Inflammatory macrophage treated with lipopolysaccharide for 4 hours (primary cell): ENCODE results near the gene TBCD.

Experiments used
- DNase-seq: peaks from one replicate; pipeline ENCODE4 v3.0.0-alpha.2; 2020

Gene TBCD

DNA sequence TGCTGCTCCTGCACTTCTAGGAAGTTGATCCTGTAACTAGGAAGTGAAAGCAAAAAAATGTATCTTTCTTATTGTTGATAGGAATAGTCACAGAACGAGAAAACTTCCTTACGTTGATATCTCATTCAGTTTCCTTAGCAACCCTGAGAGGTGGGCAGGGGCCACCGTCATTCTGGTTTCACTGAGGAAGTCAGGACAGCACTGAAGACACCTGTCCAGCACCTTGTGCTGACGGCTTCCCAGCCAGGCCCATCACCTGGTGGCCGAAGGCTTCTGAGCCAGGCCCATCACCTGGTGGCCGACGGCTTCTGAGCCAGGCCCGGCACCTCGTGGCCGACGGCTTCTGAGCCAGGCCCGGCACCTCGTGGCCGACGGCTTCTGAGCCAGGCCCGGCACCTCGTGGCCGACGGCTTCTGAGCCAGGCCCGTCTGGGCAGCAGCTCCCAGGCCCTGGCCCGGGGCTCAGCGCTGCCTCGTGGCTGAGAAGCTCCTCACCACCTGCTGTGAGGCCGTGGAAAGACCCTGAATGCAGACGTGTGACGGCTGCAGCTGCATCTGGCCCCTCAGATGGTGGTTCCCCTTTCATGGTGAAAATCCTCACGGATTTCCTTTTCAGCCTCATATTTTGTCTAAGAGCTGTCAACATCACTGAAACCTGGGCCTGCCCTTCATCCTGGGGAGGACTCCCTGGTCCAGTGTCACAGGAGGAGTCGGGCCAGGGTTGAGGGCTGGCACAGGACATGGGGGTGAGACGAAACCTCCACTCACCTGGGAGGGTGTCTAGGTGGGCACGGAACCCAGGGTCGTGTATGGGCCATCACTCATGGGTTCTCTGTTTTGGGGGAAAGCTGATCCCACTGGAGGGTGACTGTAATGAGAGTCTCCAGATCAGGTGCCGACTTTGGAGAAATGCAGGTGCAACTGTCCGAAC is 121.0 kb downstream of the TBCD start:
- peak; percentile 23 for DNase-seq

DNA sequence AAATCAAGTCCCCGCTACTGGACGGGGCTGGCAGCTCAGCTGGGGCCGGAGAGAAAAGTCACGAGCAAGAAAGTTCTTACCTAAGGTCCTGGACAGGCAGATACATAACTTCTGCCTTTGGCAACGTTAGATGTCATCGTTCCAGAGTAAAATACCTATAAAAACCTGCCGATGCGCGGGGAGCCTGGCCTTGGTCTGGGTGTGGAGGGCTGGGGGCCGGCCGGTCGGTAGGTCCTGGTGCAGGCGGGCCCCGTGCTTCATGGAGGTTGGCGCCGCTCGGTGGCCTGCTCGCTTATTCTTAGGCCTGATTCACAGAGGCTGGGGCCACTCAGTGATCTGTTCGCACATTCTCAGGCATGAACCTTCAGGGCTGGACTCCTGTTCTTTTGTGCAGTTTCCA is 121.7 kb downstream of the TBCD start:
- no peak for DNase-seq

DNA sequence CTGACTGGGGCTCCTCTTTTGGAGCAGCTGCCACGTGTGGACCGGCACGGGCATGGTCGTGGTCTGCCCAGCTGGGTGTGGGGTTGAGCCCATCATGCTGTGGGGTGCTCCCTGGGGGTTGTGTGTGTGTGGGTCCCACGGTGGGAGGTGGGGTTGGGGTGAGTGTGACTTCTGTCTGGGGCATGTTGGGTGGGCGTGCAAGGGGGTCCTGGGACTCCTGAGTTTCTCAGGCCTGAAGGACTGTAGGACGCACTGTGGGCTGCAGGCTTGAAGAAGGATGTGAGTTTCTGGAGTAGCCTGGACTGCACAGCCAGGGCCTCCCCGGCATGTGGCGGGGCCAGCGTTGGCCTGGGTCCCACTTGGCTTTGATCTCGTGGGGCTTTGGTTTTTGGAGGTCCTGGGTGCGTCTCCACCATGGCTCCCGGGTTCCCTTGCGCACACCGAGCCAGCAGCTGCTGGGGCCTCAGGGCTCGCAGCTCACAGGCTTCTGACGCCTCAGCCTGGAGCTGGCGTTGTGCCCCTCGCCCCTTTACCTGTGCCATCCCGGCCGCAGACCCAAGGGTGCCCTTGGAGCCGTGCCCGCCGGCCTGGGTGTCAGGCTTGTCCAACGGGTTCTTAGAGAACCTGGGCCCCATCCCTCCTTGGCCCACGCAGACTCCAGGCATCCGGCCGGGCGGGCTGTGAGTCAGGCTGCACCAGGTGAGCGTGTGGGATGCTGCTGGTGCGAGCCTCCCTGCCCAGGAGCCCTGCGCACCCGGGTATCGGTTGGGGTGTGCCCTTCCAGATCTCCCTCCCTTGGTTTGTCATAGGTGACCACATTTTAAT is 122.4 kb downstream of the TBCD start:
- no peak for DNase-seq

DNA sequence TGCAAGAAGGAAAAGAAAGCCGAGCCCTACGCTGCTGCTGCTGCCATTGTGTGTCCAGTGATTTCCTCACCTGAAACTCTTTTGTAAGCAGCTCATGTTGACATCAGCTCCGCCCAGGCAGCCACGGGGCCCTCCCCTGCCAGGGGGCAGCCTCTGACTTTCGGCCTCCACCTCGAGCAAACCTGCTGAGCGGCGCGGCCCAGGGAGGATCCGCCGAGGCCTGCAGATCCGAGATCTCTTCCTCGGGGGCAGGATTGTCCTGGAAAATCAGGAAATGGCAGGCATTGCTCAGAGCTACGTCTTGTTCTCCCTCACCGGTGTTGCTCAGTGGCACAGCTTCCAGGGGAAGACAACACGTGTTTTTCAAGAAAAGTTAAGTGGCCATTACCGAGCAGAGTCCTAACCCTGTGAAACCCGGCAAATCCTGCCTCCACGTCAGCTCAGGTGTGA is 123.6 kb downstream of the TBCD start:
- DNase-seq, result no peak

DNA sequence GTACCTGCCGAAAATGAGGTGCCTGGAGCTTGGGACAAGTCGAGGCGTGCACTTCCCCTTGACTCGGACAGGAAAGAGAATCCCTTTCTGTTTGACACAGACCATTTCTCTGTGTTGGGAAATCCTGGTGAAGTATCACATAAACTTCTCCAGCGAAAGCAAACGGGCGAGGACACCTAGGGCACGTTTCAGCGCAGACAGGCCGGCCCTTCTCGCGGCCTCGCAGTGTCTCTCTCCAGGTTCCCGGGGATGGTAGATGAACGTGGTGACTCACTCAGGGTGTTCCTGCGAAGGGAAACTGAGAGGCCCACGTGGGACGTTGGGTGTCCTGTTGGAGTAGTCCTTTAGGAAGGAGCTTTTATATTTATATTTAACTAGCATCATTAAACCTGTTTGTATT is 124.3 kb downstream of the TBCD start:
- DNase-seq, result peak; percentile 51

DNA sequence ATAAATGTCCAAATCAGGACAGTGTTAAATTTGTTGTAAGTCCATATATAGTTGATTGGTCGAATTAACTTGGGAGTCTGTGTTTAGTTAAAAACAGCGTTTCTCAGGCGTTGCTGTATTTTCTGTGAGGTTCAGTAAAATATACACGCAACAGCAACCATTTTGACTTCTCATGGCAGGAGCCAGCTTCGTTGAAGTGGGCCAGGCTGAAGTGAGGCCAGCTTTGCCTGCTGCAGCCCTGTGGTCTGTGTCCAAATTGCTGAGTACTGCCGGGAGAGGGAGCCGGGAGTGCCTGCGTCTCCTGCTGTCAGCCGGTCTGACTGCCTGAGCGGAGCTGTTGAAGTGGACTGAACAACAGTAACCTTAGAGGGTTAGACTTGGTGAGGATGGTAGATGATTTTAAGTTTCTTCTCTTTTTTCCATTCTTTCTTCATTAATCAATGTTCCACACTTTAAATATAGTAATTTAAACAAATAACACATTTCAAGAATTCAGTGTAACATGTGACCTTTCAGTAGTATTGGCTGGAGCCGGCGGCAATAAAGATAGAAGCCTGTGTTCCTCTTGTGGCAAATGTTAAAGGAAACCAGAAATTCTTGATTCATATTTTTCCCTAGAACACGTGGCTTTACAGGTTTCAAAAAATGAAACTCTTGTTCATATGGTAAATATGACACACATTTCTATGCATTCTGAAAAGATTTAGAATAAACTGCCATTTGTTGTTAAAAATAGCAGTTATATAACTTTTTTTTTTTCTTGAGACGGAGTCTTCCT is 124.9 kb downstream of the TBCD start:
- peak; percentile 37 for DNase-seq

DNA sequence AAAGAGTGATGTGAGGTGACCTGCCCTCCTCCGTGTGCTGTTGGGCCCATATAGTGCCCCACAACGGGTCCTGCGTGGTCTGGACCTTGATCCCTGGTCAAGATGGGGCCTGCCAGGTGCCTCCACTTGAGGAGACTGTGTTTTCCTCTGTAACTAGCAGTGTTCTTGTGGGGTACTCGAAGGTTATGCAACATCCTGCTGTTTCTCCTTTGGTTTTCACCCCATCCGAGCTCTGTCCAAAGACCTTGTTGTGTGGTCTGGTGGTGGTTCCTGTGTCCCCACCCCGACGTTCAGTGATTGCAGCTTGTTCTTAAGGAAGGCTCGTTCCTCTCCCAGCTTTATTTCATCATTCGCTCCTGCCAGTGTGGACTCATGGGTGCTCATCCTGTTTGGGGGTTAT is 126.7 kb downstream of the TBCD start:
- peak; percentile 29 for DNase-seq

DNA sequence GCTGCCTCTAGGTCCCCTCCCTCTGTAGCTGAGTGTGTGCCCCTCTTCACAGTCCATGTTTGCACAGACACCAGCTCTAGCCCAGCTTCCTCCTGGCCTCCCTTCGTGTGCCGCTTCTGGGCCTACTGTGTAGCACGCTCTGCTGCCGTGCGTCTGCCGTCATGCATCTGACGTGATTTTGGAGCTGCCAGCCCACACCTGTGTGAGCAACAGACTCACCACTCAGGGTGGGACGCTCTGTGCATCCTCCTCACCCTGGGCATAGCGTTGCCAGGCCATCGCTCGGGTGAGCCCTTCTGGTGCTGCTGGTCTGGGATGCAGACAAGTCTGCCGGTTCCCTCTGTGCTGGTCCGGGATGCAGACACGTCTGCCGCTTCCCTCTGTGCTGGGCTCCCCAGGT is 127.4 kb downstream of the TBCD start:
- no peak for DNase-seq

DNA sequence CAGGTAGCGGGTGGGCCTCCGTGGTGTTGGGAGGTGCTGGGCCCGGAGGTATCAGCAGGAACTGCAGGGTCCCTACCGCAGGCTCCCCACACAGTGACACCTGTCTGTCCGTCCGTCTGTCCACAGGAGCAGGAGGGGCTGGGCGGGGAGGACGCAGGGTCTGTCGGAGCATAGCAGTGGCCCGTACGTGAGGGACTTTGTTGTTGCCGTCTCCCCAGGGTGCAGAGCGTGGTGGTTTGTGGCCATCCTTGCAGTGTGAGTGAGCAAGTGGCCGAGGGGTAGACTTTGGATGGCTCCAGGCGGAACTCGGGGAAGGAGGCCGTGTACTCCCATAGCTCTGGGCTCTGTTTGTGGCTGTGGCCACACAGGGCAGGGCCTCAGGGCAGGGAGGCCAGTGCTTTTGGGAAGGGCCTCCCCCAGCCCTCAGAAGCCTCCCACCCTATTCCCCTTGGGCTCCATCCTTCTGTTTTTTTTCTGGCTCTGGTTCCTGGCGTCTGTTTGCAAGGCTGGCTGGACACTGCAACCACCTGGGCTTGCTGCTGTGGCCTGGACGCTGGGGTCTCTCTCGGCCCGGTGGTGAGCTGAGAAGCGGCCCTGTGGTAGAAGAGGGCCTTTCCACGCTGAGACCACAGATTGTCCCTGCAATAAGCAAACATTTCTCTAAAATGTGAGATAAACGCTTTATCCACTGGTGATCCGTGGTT is 128.9 kb downstream of the TBCD start:
- no peak for DNase-seq

DNA sequence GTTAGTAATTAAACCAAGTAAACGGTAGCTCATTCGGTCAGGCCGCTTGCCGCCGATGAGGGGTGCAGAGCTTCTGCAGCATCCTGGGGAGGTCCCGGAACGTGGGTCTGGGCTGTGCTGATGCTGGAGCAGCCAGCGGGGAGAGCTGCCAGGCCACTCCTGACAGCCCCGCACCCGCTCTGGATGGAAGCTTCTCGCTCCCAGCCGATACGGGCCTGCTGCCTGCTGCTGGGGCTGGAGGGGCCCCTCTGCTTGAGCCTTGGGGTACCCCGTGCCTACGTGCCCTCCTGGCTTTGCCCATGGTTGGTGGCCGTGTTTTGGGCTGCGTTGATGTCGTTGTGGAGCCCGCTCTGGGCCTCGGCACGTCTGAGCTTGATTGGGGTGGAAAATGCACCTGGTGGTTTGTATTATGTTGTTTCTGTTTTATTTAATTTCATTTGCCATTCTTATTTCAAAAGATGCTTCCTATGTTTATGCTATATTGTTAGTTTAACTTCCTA is 129.5 kb downstream of the TBCD start:
- DNase-seq, result no peak

DNA sequence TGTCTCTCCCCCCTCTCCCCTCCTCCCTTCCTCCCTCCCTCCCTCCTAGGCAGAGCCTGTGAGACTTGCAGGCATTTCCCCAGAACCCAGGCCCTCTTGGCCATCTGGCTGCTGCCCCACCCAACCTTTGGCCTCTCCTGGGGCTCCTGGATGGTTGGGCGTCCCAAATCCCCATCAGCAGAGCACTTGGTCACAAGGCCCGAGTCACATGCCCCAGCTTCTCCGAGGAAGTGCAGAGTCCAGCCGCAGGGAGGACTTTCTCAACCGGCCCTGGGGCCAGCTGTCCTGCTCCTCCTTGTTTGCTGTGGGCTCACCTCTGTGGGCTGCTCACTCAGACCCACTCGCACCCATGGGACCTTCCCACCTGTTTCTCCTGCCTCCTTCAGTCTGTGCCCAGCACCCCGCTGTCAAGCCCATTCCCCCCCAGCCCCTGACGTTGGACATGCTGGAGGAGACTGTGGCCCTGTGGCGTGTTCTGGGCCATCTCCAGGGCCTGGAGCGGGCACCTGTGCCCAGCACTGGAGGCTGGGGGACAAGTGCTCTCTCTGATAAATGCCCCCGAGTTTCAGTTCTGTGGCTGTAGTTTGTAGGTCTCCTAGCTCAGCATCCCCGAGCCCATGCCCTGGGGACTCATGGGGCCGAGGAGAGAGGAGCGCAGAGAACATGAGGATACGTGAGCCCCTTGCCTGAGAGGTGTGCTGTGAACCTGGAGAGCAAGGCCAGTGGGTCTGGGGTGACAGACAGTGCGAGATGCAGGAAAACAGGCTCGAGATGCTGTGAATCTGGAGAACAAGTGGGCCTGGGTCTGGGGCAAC is 130.2 kb downstream of the TBCD start:
- peak; percentile 63 for DNase-seq

DNA sequence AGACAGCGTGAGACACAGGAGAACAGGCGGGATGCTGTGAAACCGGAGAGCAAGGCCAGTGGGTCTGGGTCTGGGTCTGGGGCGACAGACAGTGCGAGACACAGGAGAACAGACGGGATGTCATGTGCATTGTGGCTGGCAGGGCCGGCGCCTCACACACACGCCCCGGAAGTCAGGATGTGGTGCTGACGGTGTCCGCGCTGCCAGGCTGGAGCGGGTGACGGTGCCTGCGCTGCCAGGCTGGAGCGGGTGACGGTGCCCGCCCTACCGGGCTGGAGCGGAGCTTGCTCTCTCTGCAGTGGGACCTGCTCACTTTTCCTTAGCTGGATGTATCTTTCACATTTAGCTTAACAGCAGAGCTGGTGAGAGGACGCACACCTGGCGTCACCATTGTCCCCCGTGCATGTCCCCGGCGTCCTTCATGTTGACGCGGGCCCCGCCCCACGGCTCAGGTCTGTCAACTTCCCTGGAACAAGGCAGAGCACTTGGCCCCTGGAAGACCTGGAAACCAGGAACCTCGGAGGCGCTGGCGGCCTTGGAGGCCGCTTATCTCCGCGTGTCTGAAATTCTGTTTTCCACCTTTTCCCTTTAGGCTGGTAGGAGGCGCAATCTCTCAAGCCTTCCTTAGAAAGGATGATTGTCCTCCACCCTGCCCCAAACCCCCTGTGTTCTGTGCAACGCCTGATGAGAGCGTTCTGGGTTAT is 131.0 kb downstream of the TBCD start:
- peak; percentile 27 for DNase-seq

DNA sequence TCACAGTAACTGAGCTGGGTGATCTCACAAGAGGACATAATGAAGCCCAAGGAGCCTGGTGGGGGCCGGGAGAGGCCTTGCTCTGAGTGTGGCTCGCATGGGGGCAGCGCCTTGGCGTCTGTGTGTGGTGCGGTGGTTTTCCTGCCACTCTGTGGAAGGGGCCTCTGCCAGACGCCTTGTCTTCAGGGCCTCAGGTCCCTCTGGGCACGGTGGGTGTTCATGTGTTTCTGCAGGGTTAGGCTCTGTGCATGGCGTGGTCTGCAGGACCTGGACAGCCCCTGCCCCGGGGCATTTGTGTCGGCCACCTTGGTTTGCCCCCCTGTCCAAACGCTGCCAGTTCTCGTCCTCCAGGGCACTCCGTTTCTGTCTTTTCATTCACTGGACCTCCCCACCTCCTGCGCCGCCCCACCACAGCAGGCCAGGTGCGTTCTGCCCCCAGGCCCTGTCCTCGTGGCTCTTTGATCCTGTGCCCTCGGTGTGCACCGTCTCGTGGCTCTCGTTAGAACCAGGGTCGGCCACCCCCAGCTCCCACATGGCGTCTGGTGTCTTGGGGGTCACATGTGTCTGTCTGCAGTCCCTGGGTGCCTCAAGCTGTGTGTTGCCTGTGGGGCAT is 131.7 kb downstream of the TBCD start:
- DNase-seq, result no peak

DNA sequence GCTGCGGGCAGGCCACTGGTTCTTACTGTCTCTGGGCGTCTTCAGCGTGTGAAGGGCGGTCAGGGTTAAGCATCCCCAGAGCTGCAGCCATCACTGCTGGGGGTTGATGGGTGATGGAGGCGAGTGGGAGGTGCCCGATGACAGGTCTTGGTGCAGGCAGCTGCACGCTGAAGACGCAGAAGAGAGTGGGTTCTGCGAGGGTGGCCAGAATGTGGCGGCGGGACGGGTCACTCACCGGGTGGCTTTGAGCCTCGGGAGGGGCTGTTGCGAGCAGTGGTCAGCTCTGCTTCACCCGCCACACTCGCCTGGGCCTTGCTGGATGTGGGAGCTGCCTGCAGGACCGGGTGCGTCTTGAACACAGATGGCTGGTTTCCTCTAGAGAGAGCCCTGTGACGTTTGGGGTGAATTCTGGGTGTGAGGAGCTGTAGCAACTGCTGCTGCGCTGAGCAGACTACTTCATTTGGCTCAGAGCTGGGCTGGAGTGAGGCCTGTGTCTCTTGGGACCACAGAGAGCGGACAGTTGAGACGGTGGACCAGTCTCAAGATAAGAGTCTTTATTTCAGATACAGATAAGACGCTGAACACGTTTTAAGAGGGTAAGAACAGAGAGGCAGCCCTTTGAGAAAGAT is 132.6 kb downstream of the TBCD start:
- DNase-seq, result no peak

DNA sequence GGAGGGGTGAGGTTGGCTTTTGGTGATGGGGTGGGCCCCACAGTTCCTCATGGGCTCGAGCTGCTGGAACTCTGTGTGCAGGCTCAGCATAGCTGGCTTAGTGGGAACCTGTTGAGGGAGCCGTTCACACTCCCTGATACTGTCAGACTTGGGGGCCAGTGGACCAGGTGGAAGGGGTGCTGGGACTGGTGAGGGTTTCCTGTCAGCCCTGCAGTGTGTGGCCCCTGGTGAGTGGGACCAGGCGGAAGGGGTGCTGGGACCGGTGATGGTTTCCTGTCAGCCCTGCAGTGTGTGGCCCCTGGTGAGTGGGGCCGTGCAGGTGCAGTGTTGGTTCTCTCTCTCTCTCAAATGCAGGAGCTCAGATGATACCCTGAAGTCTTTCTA is 133.1 kb downstream of the TBCD start:
- DNase-seq, result no peak

DNA sequence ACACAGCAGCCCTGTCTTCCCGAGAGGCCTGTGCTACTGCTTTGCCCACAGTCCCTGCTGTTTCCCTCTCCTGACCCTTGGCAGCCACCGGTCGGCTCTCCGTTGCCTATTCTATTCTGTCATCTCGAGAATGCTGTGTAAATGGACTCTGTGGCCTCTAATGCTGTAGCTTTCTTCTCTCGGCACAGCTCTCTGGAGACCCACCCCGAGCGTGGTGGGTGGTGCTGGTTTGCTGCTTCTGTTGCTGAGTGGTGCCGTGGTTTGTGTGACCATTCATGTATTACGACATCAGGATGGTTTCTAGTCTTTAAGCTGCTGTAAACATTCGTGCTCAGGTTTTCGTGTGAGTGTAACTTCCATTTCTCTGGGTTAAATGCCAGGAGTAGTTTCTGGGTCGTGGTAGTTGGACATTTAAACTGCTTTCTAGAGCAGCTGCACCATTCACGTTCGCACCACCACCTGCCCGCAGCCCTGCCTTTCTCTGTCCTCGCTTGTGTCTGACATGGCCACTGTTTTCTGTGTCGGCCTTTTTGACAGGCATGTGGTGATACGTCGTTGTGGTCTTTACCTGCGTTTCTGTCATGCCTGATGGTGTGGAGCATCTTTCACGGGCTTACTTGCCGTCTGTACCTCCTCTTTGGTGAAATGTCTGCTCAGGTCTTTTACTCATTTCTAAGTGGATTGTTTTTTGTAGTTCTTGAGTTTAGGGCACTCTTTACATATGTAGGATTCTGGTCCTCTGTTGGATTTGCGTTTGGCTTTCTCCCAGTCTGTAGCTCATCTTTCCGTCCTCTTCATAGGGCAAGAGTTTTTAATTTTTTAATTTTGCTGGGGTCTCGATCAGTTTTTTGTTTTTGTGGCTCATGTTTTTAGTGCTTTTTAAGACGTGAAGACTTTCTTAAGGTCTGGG is 135.6 kb downstream of the TBCD start:
- DNase-seq, result peak; percentile 19

DNA sequence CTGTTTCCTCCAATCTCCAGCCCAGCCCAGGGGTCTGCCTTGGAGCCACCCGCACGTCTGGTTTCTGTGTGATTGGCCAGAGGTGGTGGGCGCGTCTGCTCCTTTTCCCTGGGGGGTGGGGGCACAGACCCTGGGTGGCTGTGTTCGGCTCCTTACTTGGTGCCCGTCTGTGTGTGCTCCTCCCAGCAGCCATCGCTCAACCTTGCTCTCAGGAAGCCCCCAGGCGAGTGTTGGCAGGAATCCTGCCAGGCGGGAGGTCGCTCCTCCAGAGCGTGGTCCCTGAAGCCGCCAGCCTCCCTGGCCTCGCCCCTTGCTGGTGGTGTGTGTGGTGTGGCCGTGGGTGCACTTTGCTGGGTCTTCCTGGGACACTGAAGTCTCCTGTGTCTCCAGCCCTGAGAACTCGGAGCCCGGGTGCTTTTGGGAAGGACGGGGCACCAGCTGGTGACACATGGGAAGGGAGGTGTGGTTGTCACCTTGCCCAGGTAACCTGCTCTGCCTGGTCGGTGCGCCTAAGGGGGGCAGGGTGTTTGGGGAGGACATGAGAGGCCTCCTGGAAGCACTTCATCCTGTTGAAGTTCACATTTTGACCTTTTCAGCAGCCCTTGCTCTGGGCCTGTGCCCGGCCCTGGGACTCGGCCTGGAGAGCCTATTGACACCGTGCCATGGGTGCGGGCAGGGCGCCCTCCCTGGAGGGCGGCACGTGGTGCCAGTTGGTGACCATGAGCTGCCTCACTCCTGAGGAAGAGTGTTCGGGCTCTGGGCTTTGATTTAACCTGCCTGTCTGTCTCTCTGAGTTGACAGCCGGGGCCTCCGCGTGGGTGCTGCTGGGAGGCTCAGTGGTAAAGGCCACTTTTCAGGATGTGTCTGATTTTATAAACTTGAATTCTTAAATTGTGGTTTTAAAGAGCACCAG is 137.0 kb downstream of the TBCD start:
- no peak for DNase-seq
